Thyroid gland (tissue), 4 donors: ENCODE results near the gene ABCA5.

Experiments used
- POLR2A ChIP-seq, 2 donors: fragments of 450-650 bp; IDR thresholded peaks; one replicate each; pipeline ENCODE4 v1.6.1; 2017; ENCODE audit warnings: antibody characterized with exemption in 2 of 2, mild to moderate bottlenecking in 2 of 2, moderate library complexity in 1 of 2
- TF ChIP-seq, protein P1 (sequence below), 6 experiments: fragments of 200-600 bp in 3 of 6; fragments of 450-650 bp in 3 of 6; sonication (generic) in 3 of 6; IDR thresholded peaks; one replicate each; pipeline ENCODE4 v1.5.1; 2016 to 2019; ENCODE audit warnings: antibody characterized with exemption in 6 of 6, mild to moderate bottlenecking in 2 of 6, inconsistent platforms in 1 of 6, moderate library complexity in 1 of 6

DNA sequence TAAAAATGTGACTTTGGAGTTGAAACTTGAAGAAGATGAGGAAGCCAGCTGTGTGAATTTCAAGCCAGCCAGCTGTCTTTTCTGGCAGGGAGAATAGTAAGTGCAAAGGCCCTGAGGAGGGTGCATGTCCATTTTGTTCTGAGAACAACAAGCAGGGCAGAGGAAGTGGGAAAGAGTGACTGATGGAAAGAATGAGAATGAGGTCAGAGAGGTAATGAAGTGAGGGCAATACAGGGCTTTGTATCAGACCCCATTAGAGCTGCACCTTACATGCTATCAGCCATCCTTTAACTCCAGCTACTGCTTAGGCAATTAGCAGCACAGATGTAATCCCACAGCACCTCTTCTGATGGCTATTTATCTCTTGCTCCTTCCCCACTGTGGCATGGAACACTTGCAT lies 34.2 kb upstream of the ABCA5 start:
- no peak for TF ChIP-seq POLR2A (IDR thresholded peaks at IDR 0.05)
- TF ChIP-seq, protein P1, sequence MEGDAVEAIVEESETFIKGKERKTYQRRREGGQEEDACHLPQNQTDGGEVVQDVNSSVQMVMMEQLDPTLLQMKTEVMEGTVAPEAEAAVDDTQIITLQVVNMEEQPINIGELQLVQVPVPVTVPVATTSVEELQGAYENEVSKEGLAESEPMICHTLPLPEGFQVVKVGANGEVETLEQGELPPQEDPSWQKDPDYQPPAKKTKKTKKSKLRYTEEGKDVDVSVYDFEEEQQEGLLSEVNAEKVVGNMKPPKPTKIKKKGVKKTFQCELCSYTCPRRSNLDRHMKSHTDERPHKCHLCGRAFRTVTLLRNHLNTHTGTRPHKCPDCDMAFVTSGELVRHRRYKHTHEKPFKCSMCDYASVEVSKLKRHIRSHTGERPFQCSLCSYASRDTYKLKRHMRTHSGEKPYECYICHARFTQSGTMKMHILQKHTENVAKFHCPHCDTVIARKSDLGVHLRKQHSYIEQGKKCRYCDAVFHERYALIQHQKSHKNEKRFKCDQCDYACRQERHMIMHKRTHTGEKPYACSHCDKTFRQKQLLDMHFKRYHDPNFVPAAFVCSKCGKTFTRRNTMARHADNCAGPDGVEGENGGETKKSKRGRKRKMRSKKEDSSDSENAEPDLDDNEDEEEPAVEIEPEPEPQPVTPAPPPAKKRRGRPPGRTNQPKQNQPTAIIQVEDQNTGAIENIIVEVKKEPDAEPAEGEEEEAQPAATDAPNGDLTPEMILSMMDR (IDR thresholded peaks at IDR 0.05): no peak
